ENCODE results near the gene POU4F2. TPM values are rescaled to one million over a fixed set of nuclear protein-coding genes. Genes with fewer than 3 reads are reported as not detected.

The POU4F2 gene
- not detected for total RNA-seq

- DNase-seq = no peak
- Histone ChIP-seq H3K36me3 (no peaks in the 10 kb centered on the region), H3K27ac (no peak within 1 kb of the TSS), H3K4me3 (peak within 1 kb of the TSS in 1 of 2 donors; percentile 11), H3K27me3 (peaks cover 13 to 63% of the 10 kb centered on the region in 2 donors), H3K9me3 (no peaks in the 10 kb centered on the region), H3K4me1 (peaks cover 0 to 15% of the 10 kb centered on the region in 2 donors)
- TF ChIP-seq POLR2A (IDR thresholded peaks at IDR 0.05) = no peak
- TF ChIP-seq, protein P1, sequence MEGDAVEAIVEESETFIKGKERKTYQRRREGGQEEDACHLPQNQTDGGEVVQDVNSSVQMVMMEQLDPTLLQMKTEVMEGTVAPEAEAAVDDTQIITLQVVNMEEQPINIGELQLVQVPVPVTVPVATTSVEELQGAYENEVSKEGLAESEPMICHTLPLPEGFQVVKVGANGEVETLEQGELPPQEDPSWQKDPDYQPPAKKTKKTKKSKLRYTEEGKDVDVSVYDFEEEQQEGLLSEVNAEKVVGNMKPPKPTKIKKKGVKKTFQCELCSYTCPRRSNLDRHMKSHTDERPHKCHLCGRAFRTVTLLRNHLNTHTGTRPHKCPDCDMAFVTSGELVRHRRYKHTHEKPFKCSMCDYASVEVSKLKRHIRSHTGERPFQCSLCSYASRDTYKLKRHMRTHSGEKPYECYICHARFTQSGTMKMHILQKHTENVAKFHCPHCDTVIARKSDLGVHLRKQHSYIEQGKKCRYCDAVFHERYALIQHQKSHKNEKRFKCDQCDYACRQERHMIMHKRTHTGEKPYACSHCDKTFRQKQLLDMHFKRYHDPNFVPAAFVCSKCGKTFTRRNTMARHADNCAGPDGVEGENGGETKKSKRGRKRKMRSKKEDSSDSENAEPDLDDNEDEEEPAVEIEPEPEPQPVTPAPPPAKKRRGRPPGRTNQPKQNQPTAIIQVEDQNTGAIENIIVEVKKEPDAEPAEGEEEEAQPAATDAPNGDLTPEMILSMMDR (IDR thresholded peaks at IDR 0.05) = no peak
- intact Hi-C loops (cut with DNase I; ENCODE audit: low total_unique reads) = no loop called here
Observed at GRCh38 chr4:146638786-146639505, at the start of gene POU4F2. Gene POU4F2 (plus strand): TSS chr4:146638893. CDS start chr4:146639141, 248 bp downstream.

DNA sequence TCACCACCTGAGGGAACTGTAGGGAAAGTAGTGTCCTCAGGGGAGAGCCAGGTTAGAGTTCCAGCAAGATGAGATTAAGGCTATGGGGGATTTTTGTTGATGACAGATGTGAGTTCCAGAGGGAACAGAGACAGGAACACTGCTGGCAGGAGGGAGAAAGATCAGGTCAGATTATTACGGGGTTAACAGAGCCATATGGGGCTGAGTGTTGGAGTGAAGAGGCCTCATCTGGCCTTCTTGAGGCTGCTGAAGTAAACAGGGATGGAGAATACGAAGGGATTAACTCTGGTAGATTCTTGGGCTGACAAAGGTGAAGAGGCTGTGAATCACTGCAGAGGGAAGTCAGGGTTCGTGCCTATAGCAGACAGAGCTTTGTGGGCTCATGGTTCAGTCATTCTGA lies 47.9 kb upstream of the POU4F2 start:
- no peak overlapping the region for H3K27ac ChIP-seq
- H3K36me3 ChIP-seq = no peaks in the 10 kb centered on the region
- no peak overlapping the region for H3K4me3 ChIP-seq
- no peaks in the 10 kb centered on the region for H3K4me1 ChIP-seq
- no peak for TF ChIP-seq POLR2A (IDR thresholded peaks at IDR 0.05)
- TF ChIP-seq, protein P1 (IDR thresholded peaks at IDR 0.05) = no peak
- H3K27me3 ChIP-seq = no peaks in the 10 kb centered on the region
- H3K9me3 ChIP-seq = no peaks in the 10 kb centered on the region
- DNase-seq = no peak
- intact Hi-C loops (cut with DNase I; ENCODE audit: low total_unique reads) = no loop called here

DNA sequence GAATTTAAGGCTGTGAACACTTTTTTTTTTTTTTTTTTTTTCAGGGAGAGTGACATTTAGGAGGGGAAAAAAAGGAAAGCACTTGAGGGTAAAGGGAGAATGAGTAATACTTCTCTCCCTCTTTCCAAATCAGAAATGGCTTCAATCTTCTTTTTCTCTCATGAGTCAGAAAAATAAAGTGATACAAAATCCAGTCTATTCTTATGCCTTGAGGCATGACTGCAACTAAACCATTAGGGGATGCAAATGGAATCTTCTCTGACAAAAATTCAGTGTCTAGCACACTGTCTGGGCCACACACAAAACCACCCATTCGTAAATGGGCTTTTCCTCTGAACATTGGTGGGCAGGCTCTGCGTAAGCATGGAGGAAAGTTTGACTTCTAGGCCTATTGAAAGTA lies 46.7 kb upstream of the POU4F2 start:
- intact Hi-C loops (cut with DNase I; ENCODE audit: low total_unique reads) = no loop called here
- no peak for DNase-seq
- H3K36me3 ChIP-seq = no peaks in the 10 kb centered on the region
- no peak overlapping the region for H3K27ac ChIP-seq
- H3K4me1 ChIP-seq = no peaks in the 10 kb centered on the region
- H3K9me3 ChIP-seq = no peaks in the 10 kb centered on the region
- no peaks in the 10 kb centered on the region for H3K27me3 ChIP-seq
- H3K4me3 ChIP-seq = no peak overlapping the region
- TF ChIP-seq, protein P1 (IDR thresholded peaks at IDR 0.05) = no peak
- TF ChIP-seq POLR2A (IDR thresholded peaks at IDR 0.05) = no peak

DNA sequence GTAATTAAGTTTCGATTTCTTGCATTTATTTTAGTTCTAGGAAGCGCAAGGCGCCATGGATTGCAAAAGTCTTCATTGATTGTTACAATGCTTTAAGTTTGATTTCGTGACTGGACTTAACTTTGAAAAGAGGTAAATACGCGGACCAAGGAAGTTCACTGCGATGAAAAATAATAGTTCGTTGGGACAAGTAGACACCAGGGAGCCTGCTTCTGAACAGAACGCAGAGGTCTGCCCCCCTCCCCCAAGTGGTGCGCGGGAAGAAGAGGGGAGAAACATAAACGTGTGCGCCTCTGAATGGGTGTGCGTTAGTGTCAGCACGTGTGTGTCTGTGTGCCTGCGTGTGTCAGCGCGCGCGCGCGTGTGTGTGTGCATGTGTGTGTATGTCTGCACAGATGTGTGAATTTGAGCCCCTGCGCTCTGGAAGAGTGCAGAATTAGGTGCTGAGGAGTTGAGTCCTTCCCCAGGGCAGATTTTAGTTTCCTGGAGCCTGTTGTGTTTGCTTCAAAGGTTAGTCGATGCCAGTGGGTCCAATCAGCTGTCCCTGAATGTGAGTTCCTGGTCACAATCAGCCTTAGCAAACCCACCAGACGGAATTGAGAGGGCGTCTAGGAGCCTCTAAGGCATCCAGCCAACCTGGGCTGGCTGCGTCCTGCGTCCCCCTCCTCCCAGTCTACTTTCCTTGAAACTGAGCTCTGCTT lies 5.8 kb upstream of the POU4F2 start:
- intact Hi-C loops (cut with DNase I; ENCODE audit: low total_unique reads) = no loop called here
- H3K27me3 ChIP-seq = peaks cover 2 to 17% of the 10 kb centered on the region in 2 donors
- DNase-seq = no peak
- no peak overlapping the region for H3K27ac ChIP-seq
- H3K4me1 ChIP-seq = no peaks in the 10 kb centered on the region
- no peaks in the 10 kb centered on the region for H3K9me3 ChIP-seq
- no peak overlapping the region for H3K4me3 ChIP-seq
- TF ChIP-seq, protein P1 (IDR thresholded peaks at IDR 0.05) = no peak
- TF ChIP-seq POLR2A (IDR thresholded peaks at IDR 0.05) = no peak
- H3K36me3 ChIP-seq = no peaks in the 10 kb centered on the region

GRCh38 chr4:146633471-146633800 lies 5.3 kb upstream of the POU4F2 start:
- Histone ChIP-seq H3K9me3 (no peaks in the 10 kb centered on the region), H3K27me3 (peaks cover 4 to 22% of the 10 kb centered on the region in 2 donors), H3K4me3 (no peak overlapping the region), H3K36me3 (no peaks in the 10 kb centered on the region), H3K27ac (no peak overlapping the region), H3K4me1 (no peaks in the 10 kb centered on the region)
- no peak for DNase-seq
- intact Hi-C loops (cut with DNase I; ENCODE audit: low total_unique reads) = no loop called here
- TF ChIP-seq, protein P1 (IDR thresholded peaks at IDR 0.05) = no peak
- TF ChIP-seq POLR2A (IDR thresholded peaks at IDR 0.05) = no peak
